ENCODE results near the gene TPPP3. TPM values are rescaled to one million over a fixed set of nuclear protein-coding genes. Genes with fewer than 3 reads are reported as not detected.
A peak's percentile ranks its signal among the peaks of the same experiment; 100 is the strongest.

TPPP3 gene
- total and polyA plus RNA-seq, 9 of the 15 experiments (the other 6 are each of a cell fraction or from before 2014, with no cell fraction given): 0.13 to 0.50 (median 0.36) TPM; not detected in 2

DNA sequence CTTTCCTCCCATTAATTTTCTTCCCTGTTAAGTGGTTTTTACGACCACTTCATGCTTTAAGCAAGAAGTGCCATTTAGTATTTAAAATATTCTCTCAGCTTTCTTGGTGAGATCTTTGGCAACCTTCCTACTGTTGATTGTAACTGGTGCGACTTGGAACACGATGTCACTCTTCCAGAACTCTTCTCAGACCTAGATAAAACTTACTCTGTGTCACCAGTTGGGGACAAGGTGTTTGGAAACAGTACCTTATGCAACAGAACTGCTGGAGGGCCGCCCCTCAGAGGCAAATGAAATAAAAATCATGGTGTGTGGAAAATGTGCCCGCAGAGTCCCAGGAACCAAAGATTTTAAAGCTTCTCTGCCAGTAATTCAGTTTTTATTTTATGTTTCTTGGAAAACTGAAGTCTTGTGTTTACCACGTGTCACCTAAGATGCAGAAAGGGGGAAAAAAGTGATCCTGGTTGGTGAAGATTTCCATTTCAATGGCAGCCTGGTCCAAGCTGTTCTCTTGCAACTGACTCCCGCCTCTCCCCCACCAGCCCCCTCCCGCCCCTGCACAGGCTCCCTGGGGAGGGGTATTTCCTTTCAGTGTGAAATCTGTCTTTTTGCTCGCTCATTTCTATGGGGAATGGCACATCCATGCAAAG is 30.4 kb upstream of the TPPP3 start:
- Histone ChIP-seq H3K9ac (ENCODE audit: insufficient read depth in 1 of 2, low read depth in 2 of 2, low read length in 2 of 2) (no peak overlapping the region), H3K4me3 (no peak overlapping the region), H3K36me3 (ENCODE audit: control insufficient read depth, insufficient read depth, low read length) (no peaks in the 10 kb centered on the region), H2AFZ (ENCODE audit: low read depth, low read length) (peak overlapping the region; percentile 36; the same call in 1 of the 2 replicates), H3K9me3 (replicated peaks; ENCODE audit: control insufficient read depth, insufficient read depth, low read depth, low read length) (no peaks in the 10 kb centered on the region), H3K27me3 (ENCODE audit: control insufficient read depth in 2 of 2, insufficient read depth in 2 of 2, low read length in 2 of 2) (peaks cover 5 to 15% of the 10 kb centered on the region in 2 experiments; a peak in 3 of 5 replicates), H3K9me1 (ENCODE audit: control insufficient read depth, insufficient read depth, low read length) (no peaks in the 10 kb centered on the region), H3K79me2 (ENCODE audit: control insufficient read depth, insufficient read depth, low read length) (no peaks in the 10 kb centered on the region), H3K27ac (ENCODE audit: extremely low read depth, low read depth, low read length) (no peak overlapping the region), H4K20me1 (replicated peaks; ENCODE audit: control insufficient read depth, insufficient read depth, low read length) (peaks cover 5% of the 10 kb centered on the region), H3K4me1 (replicated peaks in 1 of 2; ENCODE audit: control insufficient read depth in 2 of 2, insufficient read depth in 2 of 2, low read length in 2 of 2) (peaks cover 0 to 2% of the 10 kb centered on the region in 2 experiments; a peak in 2 of 5 replicates), H3K4me2 (ENCODE audit: insufficient read depth, low read length) (no peak overlapping the region)
- TF ChIP-seq, protein P1, sequence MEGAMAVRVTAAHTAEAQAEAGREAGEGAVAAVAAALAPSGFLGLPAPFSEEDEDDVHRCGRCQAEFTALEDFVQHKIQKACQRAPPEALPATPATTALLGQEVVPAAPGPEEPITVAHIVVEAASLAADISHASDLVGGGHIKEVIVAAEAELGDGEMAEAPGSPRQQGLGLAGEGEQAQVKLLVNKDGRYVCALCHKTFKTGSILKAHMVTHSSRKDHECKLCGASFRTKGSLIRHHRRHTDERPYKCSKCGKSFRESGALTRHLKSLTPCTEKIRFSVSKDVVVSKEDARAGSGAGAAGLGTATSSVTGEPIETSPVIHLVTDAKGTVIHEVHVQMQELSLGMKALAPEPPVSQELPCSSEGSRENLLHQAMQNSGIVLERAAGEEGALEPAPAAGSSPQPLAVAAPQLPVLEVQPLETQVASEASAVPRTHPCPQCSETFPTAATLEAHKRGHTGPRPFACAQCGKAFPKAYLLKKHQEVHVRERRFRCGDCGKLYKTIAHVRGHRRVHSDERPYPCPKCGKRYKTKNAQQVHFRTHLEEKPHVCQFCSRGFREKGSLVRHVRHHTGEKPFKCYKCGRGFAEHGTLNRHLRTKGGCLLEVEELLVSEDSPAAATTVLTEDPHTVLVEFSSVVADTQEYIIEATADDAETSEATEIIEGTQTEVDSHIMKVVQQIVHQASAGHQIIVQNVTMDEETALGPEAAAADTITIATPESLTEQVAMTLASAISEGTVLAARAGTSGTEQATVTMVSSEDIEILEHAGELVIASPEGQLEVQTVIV (CRISPR knock-in tag; IDR thresholded peaks at IDR 0.05; ENCODE audit: borderline replicate concordance): no peak
- peak; percentile 50; the same call in 1 of the 2 replicates for TF ChIP-seq CEBPB (tag; IDR thresholded peaks at IDR 0.05)
- ChIA-PET CTCF (ENCODE audit: low intra/inter-chr PET ratio) (no interaction called here), POLR2A (interaction anchor here (0.5 to 0.8 kb wide), 4 partner anchors 62 to 137 kb away, joined by 3 to 4 read pairs (median 3); no protein-coding TSS in a partner anchor)
- DNase-seq (ENCODE audit: extremely low read depth in 1 of 4, low spot score in 3 of 4) (no peak), ATAC-seq (no peak), FAIRE-seq (no peak)
- intact Hi-C loops (cut with micrococcal nuclease): loop anchor here (10.0 kb wide), 1 partner anchor 91 kb away; no protein-coding TSS in a partner anchor
- BruUV-seq (replicated peaks): no TSS peak
- WGBS (ENCODE audit: insufficient coverage, low coverage, missing lambda C conversion rate): 10% methylated on average over 9 of the region's 9 CpGs
- in situ Hi-C loops (cut with MboI): loop anchor here (25.0 kb wide), 1 partner anchor 461 kb away; the partner anchor contains the start of gene CES3

Measured in K562 (cell line).